Stimulated activated naive CD8-positive, alpha-beta T cell treated with anti-CD3 and anti-CD28 coated beads, Interleukin-15, Interleukin-2, amounts not matched to agents 100 U/mL and 50 U/mL, for 24 hours (primary cell): Measurements from ENCODE around the gene C11orf16.
A peak's percentile ranks its signal among the peaks of the same experiment; 100 is the strongest.
"Not testable (repeated sequence)": the region's sequence is repeated elsewhere in the genome, so short reads cannot be mapped to it uniquely, and the experiment has no call there.

ENCODE experiments used
- ATAC-seq: fragments of 150-1000 bp; cut with Tn5 transposase; one replicate; pipeline ENCODE4 v1.10.0; 2021
- DNase-seq: peaks from one replicate; pipeline ENCODE4 v3.0.0; 2021

C11orf16 gene

DNA sequence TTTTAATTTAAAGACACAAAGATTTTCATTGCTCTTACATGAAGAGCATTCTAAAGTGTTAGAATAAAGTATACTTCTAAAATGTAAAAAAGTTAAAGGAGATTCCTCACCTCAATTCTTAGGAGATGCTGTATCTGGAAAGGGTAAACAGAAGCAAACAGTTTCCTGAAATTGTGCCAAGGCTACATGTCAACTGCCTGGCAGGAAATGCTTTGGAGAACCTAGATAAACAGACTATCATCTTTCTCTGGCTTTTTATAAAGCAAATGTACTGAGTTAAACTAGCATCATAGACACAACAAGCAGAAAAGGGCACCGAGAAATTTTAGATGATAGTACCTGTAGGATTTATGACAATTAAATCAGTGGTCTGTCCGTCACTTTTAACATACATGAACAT, 46.4 kb downstream of the C11orf16 start:
- no peak for ATAC-seq
- DNase-seq, result no peak

DNA sequence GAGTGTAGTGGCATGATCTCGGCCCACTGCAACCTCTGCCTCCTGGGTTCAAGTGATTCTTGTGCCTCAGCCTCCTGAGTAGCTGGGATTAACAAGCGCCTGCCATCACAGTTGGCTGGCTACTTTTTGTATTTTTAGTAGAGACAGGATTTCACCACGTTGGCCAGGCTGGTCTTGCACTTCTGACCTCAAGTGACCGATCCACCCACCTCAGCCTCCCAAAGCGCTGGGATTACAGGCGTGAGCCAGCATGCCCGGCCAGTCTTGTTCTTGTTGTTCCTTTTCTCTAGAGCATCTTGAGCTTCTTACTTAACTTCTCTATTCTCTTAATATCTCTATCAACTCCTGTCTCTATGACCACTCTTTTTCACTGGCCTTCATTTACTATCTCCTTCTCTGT, 51.2 kb downstream of the C11orf16 start:
- ATAC-seq, DNase-seq: not testable (repeated sequence)

DNA sequence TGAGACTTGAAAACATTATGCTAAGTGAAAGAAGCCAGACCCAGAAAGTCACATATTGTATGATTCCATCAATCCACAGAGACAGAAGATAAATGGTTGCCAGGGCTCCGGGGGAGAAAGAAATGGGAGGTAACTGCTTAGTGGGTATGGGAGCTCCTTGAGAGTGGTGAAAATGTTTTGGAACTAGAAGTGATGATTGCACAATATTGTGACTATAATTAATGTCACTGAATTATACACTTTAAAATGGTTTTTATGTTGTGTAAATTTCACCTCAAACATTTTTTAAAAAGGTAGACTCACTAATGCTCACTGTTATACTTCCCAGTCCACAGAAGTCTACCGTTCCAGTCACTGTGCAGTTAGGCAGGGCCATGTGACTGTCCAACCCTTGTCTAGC, 54.0 kb downstream of the C11orf16 start:
- no peak for DNase-seq
- no peak for ATAC-seq

GRCh38 chr11:8873741-8874405, 58.9 kb downstream of the C11orf16 start:
- ATAC-seq (no peak), DNase-seq (no peak)

GRCh38 chr11:8871962-8872361, 60.8 kb downstream of the C11orf16 start:
- ATAC-seq (no peak), DNase-seq (no peak)

DNA sequence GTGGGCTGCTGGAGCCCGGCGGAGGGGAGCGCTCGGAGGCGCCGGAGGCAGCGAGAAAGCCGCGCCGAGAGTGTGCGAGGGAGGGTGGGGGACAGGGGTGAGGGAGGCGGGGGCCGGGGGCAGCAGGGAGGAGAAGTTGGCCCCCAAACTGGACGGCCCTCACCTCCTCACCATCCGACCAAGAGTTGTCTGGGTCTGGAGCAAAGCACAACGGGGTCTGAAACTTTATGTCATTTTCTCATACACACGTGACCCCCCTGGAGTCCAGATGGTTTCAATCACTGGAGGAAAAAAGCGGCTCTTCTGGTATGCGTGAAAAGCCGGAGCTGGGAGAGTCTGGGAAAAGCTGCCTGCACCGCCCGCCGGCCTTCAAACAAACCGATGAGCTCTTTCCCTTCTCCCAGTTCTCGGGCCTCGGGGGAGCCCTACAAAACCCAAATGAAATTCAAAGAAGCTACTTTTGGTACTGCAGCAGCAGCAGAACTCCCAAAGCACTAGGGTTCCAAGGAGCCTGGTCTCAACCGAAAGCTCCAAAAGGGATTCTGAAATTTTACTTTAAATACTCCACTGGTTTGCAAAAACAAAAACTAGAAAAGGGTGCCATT, 61.5 kb downstream of the C11orf16 start:
- DNase-seq (no peak), ATAC-seq (peak; percentile 9)

GRCh38 chr11:8870411-8871170, 62.2 kb downstream of the C11orf16 start:
- peak; percentile 20 for DNase-seq
- ATAC-seq, result peak; percentile 46
